ENCODE data around the gene MED13L. TPM values are rescaled to one million over a fixed set of nuclear protein-coding genes. Genes with fewer than 3 reads are reported as not detected.
"Not testable (repeated sequence)": the region's sequence is repeated elsewhere in the genome, so short reads cannot be mapped to it uniquely, and the experiment has no call there.

The MED13L gene
- total RNA-seq, 2 experiments from 2014 or later = 39.5 to 41.8 TPM

DNA sequence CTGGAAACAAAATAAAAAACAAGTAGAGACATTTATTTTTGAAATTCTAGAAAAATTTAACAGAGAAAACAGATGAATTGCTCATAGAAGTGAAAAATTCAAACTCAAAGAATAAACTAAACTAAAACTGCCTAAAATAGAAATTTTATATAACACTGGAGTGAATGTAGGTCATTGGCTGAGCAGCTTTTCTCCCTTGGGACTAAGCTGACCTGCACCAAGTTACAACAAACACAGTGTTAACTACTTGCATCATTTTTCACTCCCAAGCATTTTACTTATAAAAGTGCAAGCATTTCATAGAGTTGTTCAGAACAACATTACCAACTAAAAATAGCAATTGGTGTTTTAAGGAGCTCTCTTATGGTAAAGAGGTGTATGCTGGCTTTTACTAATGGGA, 298.1 kb downstream of the MED13L start:
- intact Hi-C loops (cut with micrococcal nuclease) = no loop called here
- no peaks in the 10 kb centered on the region for H3K4me1 Mint-ChIP-seq (ENCODE audit: low read depth)

DNA sequence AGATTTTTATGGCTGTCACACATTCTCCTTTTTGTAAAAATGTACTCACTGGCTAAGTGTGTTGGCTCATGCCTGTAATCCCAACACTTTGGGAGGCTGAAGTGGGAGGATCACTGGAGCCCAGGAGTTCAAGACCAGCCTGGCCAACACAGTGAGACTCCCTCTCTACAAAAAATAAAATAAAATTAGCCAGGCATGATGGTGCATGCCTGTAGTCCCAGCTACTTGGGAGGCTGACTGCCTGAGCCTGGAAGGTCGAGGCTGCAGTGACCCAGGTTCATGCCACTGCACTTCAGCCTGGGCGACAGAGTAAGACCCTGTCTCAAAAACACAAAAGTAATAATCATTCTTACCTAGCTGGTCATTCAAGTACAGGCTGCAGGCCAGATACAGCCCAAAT, 300.7 kb downstream of the MED13L start:
- ATAC-seq; CTCF ChIA-PET; DNase-seq; H3K9me3 Mint-ChIP-seq; H3K27ac Mint-ChIP-seq; H3K4me3 Mint-ChIP-seq; H3K4me1 Mint-ChIP-seq (ENCODE audit: low read depth); intact Hi-C loops (cut with micrococcal nuclease); H3K27me3 Mint-ChIP-seq: not testable (repeated sequence)
- peaks cover 25% of the 10 kb centered on the region for H3K36me3 Mint-ChIP-seq (ENCODE audit: low read depth)
- POLR2A ChIA-PET = interaction anchor here (1.3 kb wide), 1 partner anchor 33 kb away, joined by 3 read pairs; no protein-coding TSS in a partner anchor

More for the DNA sequence above, 298.1 kb downstream of the MED13L start:
- H3K9me3 Mint-ChIP-seq = no peaks in the 10 kb centered on the region
- TF ChIP-seq, protein P1, sequence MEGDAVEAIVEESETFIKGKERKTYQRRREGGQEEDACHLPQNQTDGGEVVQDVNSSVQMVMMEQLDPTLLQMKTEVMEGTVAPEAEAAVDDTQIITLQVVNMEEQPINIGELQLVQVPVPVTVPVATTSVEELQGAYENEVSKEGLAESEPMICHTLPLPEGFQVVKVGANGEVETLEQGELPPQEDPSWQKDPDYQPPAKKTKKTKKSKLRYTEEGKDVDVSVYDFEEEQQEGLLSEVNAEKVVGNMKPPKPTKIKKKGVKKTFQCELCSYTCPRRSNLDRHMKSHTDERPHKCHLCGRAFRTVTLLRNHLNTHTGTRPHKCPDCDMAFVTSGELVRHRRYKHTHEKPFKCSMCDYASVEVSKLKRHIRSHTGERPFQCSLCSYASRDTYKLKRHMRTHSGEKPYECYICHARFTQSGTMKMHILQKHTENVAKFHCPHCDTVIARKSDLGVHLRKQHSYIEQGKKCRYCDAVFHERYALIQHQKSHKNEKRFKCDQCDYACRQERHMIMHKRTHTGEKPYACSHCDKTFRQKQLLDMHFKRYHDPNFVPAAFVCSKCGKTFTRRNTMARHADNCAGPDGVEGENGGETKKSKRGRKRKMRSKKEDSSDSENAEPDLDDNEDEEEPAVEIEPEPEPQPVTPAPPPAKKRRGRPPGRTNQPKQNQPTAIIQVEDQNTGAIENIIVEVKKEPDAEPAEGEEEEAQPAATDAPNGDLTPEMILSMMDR (IDR thresholded peaks at IDR 0.05) = no peak
- no peak overlapping the region for H3K27ac Mint-ChIP-seq
- no peaks in the 10 kb centered on the region for H3K27me3 Mint-ChIP-seq
- no peak for ATAC-seq
- CTCF ChIA-PET = interaction anchor here (0.7 to 1.5 kb wide), 4 partner anchors 257 to 729 kb away, joined by 3 to 5 read pairs (median 4); no protein-coding TSS in a partner anchor
- H3K4me3 Mint-ChIP-seq = no peak overlapping the region
- no peak for DNase-seq
- POLR2A ChIA-PET = interaction anchor here (0.6 kb wide), 1 partner anchor 28 kb away, joined by 3 read pairs; no protein-coding TSS in a partner anchor
- peaks cover 14% of the 10 kb centered on the region for H3K36me3 Mint-ChIP-seq (ENCODE audit: low read depth)

DNA sequence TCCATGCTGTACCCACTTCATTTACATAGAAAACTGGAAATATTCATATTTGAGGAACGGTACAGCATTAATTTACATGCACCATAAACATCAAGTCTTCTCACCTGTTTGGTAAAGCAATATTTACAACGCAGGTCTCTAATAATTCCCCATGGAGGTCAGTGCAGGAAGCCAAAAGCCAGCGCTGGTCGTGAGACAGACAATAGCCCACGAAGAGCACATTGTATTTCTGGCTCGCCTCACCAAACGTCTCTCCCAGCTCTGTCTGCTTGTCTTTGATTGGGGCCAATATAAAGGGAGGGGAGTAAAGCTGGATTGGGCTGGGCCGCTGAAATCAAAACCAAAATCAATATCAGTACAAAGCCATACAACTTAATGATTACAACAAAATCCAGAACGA, 302.1 kb downstream of the MED13L start:
- CTCF ChIA-PET = no interaction called here
- POLR2A ChIA-PET = no interaction called here
- TF ChIP-seq, protein P1 (IDR thresholded peaks at IDR 0.05) = no peak
- no peaks in the 10 kb centered on the region for H3K27me3 Mint-ChIP-seq
- H3K9me3 Mint-ChIP-seq = no peaks in the 10 kb centered on the region
- intact Hi-C loops (cut with micrococcal nuclease) = no loop called here
- no peak overlapping the region for H3K4me3 Mint-ChIP-seq
- H3K4me1 Mint-ChIP-seq (ENCODE audit: low read depth) = no peaks in the 10 kb centered on the region
- peaks cover 29% of the 10 kb centered on the region for H3K36me3 Mint-ChIP-seq (ENCODE audit: low read depth)
- no peak overlapping the region for H3K27ac Mint-ChIP-seq
- no peak for DNase-seq
- ATAC-seq = no peak

DNA sequence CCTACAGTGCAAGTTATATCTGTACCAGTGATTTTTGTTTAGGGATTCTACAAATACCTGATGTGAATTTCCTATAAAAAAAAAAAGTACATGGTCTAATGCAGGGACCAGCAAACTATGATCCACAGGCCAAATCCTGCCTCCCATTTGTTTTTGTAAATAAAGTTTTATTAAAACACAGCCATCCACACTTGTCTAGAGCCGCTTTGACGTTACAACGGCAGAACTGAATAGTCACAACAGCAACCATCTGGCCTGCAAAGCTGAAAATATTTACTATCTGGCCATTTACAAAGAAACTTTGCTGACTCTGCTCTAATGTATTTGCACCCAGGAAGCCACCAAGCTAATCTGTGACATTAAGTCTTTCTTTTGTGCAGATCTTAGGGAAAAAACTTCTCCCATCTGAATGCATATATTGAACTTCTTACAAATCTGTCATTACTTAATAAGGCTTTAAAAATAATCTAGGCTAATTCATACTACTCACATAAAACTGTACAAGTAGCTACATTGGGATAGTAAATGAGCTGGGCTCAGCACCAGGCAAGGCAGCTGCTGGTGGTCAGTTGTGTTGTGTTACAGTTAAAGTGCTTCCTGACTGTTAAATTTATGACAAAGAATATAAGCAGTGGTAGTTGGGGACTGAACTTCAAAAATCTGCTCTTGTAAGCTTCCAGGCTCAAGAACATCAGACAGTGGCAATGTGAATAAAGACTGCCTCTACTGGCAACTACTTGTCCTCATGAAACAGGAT, 303.3 kb downstream of the MED13L start:
- Mint-ChIP-seq H3K27ac (no peak overlapping the region), H3K27me3 (no peaks in the 10 kb centered on the region), H3K9me3 (no peaks in the 10 kb centered on the region), H3K4me3 (no peak overlapping the region), H3K4me1 (ENCODE audit: low read depth) (no peaks in the 10 kb centered on the region), H3K36me3 (ENCODE audit: low read depth) (peaks cover 31% of the 10 kb centered on the region)
- ATAC-seq = no peak
- intact Hi-C loops (cut with micrococcal nuclease) = no loop called here
- TF ChIP-seq, protein P1 (IDR thresholded peaks at IDR 0.05) = no peak
- ChIA-PET POLR2A (no interaction called here), CTCF (no interaction called here)
- no peak for DNase-seq

DNA sequence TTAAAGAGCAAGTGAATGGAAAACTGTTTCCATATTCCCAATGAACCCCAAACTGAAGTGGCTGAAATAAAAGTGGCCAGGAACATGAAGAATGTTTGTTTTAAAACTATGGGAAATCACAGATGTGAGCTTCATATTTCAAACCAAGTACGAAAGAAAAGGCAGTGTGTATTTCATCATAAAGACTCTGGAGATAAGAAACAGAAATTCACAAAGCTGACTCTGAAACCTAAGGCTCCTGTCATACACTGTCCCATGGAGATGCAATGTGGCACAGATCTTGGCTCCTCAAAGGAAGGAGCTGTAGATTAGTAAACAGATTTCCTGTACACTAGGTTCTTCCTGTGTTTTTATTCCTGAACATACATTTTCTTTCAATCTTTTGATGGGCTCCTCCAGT, 304.4 kb downstream of the MED13L start:
- DNase-seq (no peak), ATAC-seq (no peak)
- H3K27ac Mint-ChIP-seq = peak overlapping the region; percentile 16
- no peaks in the 10 kb centered on the region for H3K4me1 Mint-ChIP-seq (ENCODE audit: low read depth)
- H3K9me3 Mint-ChIP-seq = no peaks in the 10 kb centered on the region
- no peaks in the 10 kb centered on the region for H3K27me3 Mint-ChIP-seq
- H3K4me3 Mint-ChIP-seq = no peak overlapping the region
- H3K36me3 Mint-ChIP-seq (ENCODE audit: low read depth) = peaks cover 33% of the 10 kb centered on the region
- POLR2A ChIA-PET = interaction anchor here (0.6 kb wide), 1 partner anchor 1348 kb away, joined by 4 read pairs; no protein-coding TSS in a partner anchor
- intact Hi-C loops (cut with micrococcal nuclease) = no loop called here
- TF ChIP-seq, protein P1 (IDR thresholded peaks at IDR 0.05) = no peak
- CTCF ChIA-PET = interaction anchor here (2.2 kb wide), 1 partner anchor 10 kb away, joined by 10 read pairs; no protein-coding TSS in a partner anchor

Data from activated CD8-positive, alpha-beta T cell treated with anti-CD3 and anti-CD28 coated beads for 36 hours (primary cell).